Activated CD8-positive, alpha-beta T cell treated with anti-CD3 and anti-CD28 coated beads for 36 hours (primary cell): Measurements from ENCODE around the gene TAPT1. TPM values are rescaled to one million over a fixed set of nuclear protein-coding genes. Genes with fewer than 3 reads are reported as not detected.

Experiments used
- ATAC-seq: fragments of 200-7000 bp; cut with Tn5 transposase; one replicate; pipeline ENCODE4 v1.10.0; 2021; ENCODE audit warnings: mild to moderate bottlenecking, moderate library complexity
- CTCF ChIA-PET: fragments of 350-600 bp; sonication (Branson Sonifier 250); formaldehyde crosslinking; loops from one replicate; lab custom pipeline; 2021; ENCODE audit warnings: antibody characterized with exemption; lab: Charles Lee
- POLR2A ChIA-PET: fragments of 350-600 bp; sonication (Branson Sonifier 250); formaldehyde crosslinking; loops from one replicate; lab custom pipeline; 2021; ENCODE audit warnings: antibody characterized with exemption; lab: Charles Lee
- DNase-seq: peaks from one replicate; pipeline ENCODE4 v3.0.0-alpha.2; 2020
- H3K27ac Mint-ChIP-seq: one replicate; pipeline ENCODE4 v1.8.0; 2021; ENCODE audit warnings: mild to moderate bottlenecking, mixed read lengths
- H3K27me3 Mint-ChIP-seq: one replicate; pipeline ENCODE4 v1.8.0; 2021; ENCODE audit warnings: mixed read lengths
- H3K36me3 Mint-ChIP-seq: one replicate; pipeline ENCODE4 v1.8.0; 2021; ENCODE audit warnings: low read depth, mixed read lengths
- H3K4me1 Mint-ChIP-seq: one replicate; pipeline ENCODE4 v1.8.0; 2021; ENCODE audit warnings: low read depth, mixed read lengths
- H3K4me3 Mint-ChIP-seq: one replicate; pipeline ENCODE4 v1.8.0; 2021; ENCODE audit warnings: mild to moderate bottlenecking, moderate library complexity, mixed read lengths
- H3K9me3 Mint-ChIP-seq: one replicate; pipeline ENCODE4 v1.8.0; 2021; ENCODE audit warnings: mixed read lengths
- intact Hi-C: fragments of 100-400 bp; cut with micrococcal nuclease; formaldehyde crosslinking; loops from one replicate; pipeline ENCODE4 v1.10.0; 2022
- total RNA-seq, 2 experiments: library from RNA; stranded (reverse); gene quantifications; one replicate each; pipeline ENCODE4 v1.2.3, GENCODE V29; 2021
- TF ChIP-seq, protein P1 (sequence below): fragments of 200-600 bp; IDR thresholded peaks from one replicate; pipeline ENCODE4 v1.8.0; 2022; ENCODE audit warnings: antibody characterized with exemption, mild to moderate bottlenecking

The TAPT1 gene
- total RNA-seq, 2 experiments from 2014 or later: 34.2 to 35.5 TPM

DNA sequence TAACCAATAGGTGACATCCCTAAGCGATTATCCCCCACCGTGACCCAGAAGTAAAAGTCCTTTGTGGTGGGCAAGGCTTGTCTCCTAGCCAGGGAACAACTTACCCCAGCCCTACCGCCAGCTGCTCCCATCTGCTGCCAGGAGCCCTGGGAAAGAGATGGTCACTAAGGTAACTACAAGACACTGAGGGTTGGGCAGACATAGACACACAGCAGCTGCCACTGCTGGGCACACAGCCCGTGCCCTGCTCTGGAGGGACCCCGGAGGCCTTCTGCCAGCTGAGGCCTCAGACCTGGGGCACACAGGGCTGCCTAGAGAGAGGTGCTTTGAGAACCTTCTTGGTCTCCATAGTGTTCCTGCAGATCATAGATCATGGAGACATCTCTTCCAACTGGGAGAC is 89.4 kb downstream of the TAPT1 start:
- Mint-ChIP-seq H3K9me3 (no peaks in the 10 kb centered on the region), H3K4me1 (no peaks in the 10 kb centered on the region), H3K4me3 (no peak overlapping the region), H3K36me3 (no peaks in the 10 kb centered on the region), H3K27me3 (peaks cover 4% of the 10 kb centered on the region), H3K27ac (no peak overlapping the region)
- intact Hi-C loops: no loop called here
- ChIA-PET CTCF (interaction anchor here (0.9 kb wide), 1 partner anchor 16 kb away, joined by 3 read pairs; no protein-coding TSS in a partner anchor), POLR2A (no interaction called here)
- DNase-seq (no peak), ATAC-seq (no peak)
- TF ChIP-seq, protein P1, sequence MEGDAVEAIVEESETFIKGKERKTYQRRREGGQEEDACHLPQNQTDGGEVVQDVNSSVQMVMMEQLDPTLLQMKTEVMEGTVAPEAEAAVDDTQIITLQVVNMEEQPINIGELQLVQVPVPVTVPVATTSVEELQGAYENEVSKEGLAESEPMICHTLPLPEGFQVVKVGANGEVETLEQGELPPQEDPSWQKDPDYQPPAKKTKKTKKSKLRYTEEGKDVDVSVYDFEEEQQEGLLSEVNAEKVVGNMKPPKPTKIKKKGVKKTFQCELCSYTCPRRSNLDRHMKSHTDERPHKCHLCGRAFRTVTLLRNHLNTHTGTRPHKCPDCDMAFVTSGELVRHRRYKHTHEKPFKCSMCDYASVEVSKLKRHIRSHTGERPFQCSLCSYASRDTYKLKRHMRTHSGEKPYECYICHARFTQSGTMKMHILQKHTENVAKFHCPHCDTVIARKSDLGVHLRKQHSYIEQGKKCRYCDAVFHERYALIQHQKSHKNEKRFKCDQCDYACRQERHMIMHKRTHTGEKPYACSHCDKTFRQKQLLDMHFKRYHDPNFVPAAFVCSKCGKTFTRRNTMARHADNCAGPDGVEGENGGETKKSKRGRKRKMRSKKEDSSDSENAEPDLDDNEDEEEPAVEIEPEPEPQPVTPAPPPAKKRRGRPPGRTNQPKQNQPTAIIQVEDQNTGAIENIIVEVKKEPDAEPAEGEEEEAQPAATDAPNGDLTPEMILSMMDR: no peak

GRCh38 chr4:16136311-16136710 is 90.0 kb downstream of the TAPT1 start:
- Mint-ChIP-seq H3K27ac (no peak overlapping the region), H3K27me3 (peaks cover 4% of the 10 kb centered on the region)

GRCh38 chr4:16133406-16133805 is 92.9 kb downstream of the TAPT1 start:
- DNase-seq (no peak), ATAC-seq (no peak)
- TF ChIP-seq, protein P1: no peak
- Mint-ChIP-seq H3K27me3 (peaks cover 4% of the 10 kb centered on the region), H3K27ac (no peak overlapping the region), H3K9me3 (no peaks in the 10 kb centered on the region), H3K4me3 (no peak overlapping the region), H3K36me3 (no peaks in the 10 kb centered on the region), H3K4me1 (no peaks in the 10 kb centered on the region)
- intact Hi-C loops: no loop called here
- ChIA-PET POLR2A (no interaction called here), CTCF (no interaction called here)

More at GRCh38 chr4:16136311-16136710, 90.0 kb downstream of the TAPT1 start:
- Mint-ChIP-seq H3K9me3 (no peaks in the 10 kb centered on the region), H3K36me3 (no peaks in the 10 kb centered on the region), H3K4me3 (no peak overlapping the region), H3K4me1 (no peaks in the 10 kb centered on the region)
- ATAC-seq (no peak), DNase-seq (no peak)
- ChIA-PET POLR2A (no interaction called here), CTCF (no interaction called here)
- TF ChIP-seq, protein P1: no peak
- intact Hi-C loops: no loop called here

DNA sequence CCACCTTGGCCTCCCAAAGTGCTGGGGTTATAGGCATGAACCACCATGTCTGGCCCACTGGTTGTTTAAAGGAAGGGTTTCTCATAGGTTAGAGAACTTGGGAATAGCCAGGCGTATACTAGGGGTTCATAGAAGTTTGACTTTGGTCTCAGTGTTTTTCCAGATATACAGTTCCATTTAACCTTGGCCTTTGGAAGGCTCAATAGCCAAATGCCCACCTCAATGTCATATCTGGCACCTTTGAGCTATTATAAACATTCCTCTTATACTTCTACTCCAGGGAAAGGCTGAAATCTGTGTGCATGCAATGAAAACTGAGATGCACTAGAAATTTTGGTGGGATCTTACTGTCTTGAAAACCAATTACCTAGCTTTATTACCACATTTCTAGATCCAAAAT is 95.0 kb downstream of the TAPT1 start:
- CTCF ChIA-PET: no interaction called here
- Mint-ChIP-seq H3K4me3 (no peak overlapping the region), H3K4me1 (no peaks in the 10 kb centered on the region), H3K27ac (no peak overlapping the region), H3K9me3 (no peaks in the 10 kb centered on the region), H3K27me3 (no peaks in the 10 kb centered on the region), H3K36me3 (no peaks in the 10 kb centered on the region)
- ATAC-seq (no peak), DNase-seq (no peak)
- POLR2A ChIA-PET: no interaction called here
- TF ChIP-seq, protein P1: no peak
- intact Hi-C loops: no loop called here

- intact Hi-C loops: no loop called here
- no peak for DNase-seq
- POLR2A ChIA-PET: interaction anchor here (0.7 kb wide), 1 partner anchor 100 kb away, joined by 3 read pairs; no protein-coding TSS in a partner anchor
These were observed 96.9 kb downstream of the TAPT1 start for GRCh38 chr4:16129336-16129735.

More at GRCh38 chr4:16129336-16129735, 96.9 kb downstream of the TAPT1 start:
- no peaks in the 10 kb centered on the region for H3K36me3 Mint-ChIP-seq
- no peaks in the 10 kb centered on the region for H3K27me3 Mint-ChIP-seq
- peaks cover 5% of the 10 kb centered on the region for H3K4me1 Mint-ChIP-seq
- no peaks in the 10 kb centered on the region for H3K9me3 Mint-ChIP-seq
- TF ChIP-seq, protein P1: no peak
- no peak overlapping the region for H3K4me3 Mint-ChIP-seq
- ATAC-seq: no peak
- CTCF ChIA-PET: no interaction called here
- no peak overlapping the region for H3K27ac Mint-ChIP-seq
